Colon (tissue), 2 donors: ENCODE measurements around the gene PTGS1.
"Not testable (repeated sequence)": the region's sequence is repeated elsewhere in the genome, so short reads cannot be mapped to it uniquely, and the experiment has no call there.

Experiments
- FAIRE-seq: peaks from 2 replicates; lab custom pipeline; 2012; peaks lifted over from hg19 to GRCh38; lab: Jason Lieb, UNC
- donor health status: control.
- donor health status: control.

The PTGS1 gene

DNA sequence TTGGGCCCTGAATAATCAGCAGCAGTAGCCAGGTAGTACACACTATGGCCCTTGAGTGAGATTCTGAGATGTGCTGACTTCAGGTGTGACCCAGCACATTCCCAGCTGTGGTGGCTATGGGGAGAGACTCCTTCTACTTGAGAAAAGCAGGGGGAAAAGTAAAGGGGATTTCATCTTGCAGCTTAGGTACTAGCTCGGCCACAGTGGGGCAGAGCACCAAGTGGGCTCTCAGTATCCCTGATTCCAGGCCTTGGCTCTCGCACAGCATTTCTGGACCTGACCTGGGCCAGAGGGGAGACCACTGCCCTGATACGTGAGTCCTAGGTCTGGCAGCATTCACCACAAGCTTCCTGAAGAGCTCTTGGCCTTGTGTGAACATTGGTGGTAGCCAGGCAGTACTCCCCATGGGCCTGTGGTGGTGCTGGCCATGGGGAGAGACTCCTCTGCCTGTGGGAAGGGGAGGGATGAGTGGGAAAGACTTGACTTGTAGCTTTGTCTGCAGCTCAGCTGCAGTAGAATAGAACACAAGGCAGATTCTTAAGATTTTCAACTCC is 27.6 kb downstream of the PTGS1 start:
- FAIRE-seq = no peak

DNA sequence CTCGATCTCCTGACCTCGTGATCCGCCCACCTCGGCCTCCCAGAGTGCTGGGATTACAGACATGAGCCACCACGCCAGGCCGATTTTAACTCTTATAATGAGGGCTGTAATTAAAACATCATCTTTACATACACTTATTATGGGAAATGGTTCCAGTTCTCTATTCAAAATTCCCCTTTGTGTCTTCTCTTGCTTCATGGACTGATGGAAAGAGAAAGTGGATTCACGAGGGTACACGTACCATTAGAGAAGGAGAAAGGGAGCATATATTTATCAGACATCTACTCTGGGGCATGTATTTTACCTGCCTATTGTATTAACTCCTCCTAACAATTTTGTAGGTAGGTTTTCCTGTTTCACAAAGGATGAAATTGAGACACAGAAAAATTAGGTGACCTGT is 31.1 kb downstream of the PTGS1 start:
- FAIRE-seq = no peak

DNA sequence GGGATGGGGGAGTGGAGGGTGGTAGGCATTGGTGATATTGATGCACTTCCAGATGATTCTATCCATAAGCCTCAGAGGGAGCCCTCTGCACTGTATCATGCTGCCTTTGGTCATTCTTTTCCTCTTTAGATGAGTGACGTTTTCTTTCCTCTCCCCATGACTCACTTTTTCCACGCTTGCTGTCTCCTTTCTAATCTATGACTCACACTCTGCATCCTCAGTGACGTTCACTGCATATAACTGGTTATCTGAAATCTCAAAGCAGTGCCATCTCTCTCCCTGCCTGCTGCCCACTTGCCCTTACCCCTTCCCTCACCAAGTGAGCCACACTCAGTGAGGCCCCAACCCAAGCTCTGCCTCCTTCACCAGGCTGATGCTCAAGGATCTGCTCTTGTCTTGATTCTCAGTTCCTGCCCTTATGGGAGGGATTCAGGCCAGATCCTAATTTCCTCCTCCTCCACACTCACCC is 31.6 kb downstream of the PTGS1 start:
- FAIRE-seq = no peak

DNA sequence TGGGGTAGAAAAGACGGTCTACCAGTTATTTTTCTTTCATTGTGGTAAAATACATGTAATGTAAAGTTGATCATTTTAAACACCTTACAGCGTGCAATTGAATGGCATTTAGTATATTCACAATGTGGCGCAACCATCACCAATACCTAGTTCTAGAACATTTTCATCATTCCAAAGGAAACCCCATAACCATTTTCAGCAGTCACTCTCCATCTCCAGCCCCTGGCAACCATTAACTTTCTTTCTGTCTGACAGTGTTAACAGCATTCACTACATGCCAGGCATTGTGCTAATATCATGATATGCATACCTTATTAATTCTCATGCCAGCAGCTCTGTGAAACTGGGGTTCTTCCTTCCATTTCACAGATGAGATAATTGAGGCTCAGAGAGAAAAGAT is 32.0 kb downstream of the PTGS1 start:
- FAIRE-seq = no peak

DNA sequence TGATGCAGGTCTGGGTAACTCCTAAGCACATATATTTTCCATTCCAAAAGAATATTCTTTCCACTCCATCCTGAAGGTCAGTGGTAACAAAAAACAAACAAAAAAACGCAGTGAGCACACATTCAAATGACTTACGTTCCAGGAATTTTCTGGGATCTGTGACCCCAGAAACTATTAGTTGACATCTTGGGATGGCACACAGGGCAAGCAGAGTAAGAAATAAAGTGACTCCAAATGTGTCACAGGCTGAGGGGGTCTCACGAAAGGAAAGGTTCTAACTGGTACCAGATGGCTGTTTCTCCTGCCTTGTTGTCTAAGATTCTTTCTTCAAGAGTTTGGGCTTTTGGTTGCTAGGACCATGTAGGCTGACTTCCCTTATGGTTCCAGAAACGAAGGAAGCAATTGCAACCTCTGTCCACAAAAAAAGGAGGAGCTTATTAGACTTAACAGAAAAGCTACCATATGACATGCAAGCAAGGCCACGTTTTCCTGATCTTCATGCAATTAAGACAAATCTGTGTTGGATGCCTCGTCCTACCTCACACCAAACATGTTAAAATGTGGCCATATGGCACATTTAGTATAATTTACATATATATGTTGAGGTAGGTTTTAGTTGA is 32.7 kb downstream of the PTGS1 start:
- no peak for FAIRE-seq

DNA sequence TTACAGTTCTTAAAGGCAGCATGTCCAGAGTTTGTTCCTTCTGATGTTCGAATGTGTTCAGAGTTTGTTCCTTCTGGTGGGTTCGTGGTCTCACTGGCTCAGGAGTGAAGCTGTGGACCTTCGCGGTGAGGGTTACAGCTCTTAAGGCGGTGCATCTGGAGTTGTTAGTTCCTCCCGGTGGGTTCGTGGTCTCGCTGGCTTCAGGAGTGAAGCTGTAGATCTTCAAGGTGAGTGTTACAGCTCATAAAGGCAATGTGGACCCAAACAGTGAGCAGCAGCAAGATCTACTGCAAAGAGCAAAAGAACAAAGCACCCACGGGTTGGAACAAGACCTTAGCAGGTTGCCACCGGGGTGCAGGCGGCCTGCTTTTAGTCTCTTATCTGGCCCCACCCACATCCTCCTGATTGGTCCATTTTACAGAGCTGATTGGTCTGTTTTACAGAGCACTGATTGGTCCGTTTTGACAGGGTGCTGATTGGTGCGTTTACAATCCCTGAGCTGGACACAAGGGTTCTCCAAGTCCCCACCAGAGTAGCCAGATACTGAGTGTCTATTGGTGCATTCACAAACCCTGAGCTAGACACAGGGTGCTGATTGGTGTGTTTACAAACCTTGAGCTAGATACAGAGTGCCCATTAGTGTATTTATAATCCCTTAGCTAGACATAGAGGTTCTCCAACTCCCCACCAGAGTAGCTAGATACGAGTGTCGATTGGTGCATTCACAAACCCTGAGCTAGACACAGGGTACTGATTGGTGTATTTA is 34.7 kb downstream of the PTGS1 start:
- not testable (repeated sequence) for FAIRE-seq

DNA sequence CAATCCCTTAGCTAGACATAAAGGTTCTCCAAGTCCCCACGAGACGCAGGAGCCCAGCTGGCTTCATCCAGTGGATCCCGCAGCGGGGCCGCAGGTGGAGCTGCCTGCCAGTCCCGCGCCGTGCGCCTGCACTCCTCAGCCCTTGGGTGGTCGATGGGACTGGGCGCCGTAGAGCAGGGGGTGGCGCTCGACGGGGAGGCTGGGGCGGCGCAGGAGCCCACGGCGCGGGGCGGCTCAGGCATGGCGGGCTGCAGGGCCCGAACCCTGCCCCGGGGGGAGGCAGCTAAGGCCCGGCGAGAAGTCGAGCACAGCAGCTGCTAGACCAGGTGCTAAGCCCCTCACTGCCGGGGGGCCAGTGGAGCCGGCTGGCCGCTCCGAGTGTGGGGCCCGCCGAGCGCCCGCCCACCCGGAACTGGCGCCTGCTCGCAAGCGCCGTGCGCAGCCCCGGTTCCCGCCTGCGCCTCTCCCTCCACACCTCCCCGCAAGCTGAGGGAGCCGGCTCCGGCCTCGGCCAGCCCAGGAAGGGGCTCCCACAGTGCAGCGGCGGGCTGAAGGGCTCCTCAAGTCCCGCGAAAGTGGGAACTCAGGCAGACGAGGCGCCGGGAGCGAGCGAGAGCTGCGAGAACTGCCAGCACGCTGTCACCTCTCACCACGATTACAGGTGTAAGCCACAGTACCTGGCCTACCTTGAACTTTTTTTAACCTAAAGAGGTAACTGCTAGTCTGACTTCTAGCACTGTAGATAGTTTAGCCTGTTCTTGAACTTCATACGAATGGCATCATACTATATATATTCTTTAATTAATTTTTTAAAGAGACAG is 35.5 kb downstream of the PTGS1 start:
- no peak for FAIRE-seq

DNA sequence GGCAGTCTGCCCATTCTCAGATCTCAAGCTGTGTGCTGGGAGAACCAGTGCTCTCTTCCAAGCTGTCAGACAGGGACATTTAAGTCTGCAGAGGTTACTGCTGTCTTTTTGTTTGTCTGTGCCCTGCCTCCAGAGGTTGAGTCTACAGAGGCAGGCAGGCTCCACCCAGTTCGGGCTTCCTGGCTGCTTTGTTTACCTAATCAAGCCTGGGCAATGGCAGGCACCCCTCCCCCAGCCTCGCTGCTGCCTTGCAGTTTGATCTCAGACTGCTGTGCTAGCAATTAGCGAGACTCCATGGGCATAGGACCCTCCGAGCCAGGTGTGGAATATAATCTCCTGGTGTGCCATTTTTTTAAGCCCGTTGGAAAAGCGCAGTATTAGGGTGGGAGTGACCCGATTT is 43.3 kb downstream of the PTGS1 start:
- FAIRE-seq = not testable (repeated sequence)

DNA sequence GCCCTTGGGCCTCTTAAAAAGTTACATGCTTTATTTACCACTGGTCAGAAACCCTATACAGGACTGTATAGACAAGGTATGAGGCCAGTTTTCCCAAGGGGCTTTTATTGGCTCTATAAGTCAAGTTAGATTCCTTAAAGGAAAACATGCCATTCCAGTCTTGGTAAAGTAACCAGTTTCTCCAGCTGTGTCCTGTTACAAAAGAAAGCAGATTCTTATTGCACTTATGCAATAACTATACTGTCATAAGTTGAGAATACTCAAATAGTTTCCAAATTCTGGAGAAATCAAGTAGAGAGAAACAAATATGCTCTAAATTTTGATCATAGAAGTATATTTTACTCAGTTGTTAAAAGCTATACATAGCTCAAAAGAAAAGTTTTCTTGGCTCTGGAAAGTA is 47.2 kb downstream of the PTGS1 start:
- FAIRE-seq = no peak

DNA sequence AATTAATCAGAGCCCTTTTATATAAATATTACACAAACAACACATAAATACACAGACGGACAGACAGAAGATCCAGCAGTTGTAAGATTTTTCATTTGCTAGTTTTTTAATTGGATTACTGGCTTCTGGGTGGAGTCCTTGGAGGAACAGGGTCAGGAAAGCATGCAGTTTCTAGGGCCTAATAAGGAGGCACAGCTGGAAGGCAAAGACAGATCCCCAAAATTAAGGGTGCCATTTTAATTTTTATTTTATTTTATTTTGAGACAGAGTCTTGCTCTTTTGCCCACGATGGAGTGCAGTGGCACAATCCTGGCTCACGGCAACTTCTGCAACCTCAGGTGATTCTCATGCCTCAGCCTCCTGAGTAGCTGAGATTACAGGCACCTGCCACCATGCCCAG is 49.5 kb downstream of the PTGS1 start:
- FAIRE-seq = no peak

DNA sequence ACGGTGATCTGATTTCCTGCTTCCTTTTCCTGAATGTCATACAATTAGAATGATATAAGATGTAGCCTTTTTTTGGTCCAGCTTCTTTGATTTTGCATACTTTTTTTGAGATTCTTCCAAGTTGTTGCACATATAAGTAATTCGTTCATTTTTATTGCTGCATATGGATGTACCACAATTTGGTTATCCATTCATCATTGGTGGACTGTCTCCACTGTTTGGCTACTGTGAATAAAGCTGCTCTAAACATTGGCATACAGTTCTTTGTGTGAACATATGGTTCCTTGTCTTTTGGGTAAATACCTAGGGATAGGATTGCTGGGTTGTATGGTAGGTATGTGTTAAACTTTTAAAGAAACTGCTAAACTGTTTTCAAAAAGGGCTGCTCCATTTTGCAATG is 54.3 kb downstream of the PTGS1 start:
- FAIRE-seq = no peak

DNA sequence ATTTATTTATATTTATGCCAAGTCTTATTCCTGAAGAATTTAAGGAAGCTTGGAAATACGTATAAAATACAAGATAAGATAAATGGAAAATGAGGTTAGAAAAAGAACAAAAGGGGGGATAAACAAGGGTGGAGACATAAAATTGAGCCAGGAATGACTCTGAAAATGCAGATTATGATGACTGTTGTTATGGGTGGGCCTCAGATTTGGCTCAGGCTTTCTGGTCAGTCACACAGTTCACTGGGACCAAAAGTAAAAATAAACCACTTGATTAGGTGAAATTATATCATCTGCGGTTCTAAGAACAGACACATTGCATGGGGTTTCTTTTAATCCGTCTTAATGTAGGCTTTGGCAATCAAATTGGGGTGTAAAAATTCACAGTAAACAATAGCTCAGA is 55.9 kb downstream of the PTGS1 start:
- FAIRE-seq = no peak

DNA sequence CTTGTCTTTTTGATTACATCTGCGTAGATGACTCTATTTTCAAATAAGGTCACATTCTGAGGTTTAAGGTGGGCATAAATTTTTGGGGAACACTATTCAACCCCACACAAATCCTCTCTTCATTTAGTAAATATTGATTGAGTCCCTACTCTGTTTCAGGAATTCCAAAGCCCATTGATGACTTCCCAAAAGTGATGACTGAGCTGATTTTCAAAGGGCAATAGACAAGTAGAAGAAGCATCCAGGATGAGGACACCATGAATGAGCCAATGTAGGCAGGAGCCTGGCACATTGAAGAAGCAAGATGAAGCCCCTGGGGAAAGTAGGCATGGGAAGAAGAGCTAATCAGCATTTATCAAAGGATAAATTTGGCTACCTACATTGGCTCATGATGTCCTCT is 71.7 kb downstream of the PTGS1 start:
- no peak for FAIRE-seq

DNA sequence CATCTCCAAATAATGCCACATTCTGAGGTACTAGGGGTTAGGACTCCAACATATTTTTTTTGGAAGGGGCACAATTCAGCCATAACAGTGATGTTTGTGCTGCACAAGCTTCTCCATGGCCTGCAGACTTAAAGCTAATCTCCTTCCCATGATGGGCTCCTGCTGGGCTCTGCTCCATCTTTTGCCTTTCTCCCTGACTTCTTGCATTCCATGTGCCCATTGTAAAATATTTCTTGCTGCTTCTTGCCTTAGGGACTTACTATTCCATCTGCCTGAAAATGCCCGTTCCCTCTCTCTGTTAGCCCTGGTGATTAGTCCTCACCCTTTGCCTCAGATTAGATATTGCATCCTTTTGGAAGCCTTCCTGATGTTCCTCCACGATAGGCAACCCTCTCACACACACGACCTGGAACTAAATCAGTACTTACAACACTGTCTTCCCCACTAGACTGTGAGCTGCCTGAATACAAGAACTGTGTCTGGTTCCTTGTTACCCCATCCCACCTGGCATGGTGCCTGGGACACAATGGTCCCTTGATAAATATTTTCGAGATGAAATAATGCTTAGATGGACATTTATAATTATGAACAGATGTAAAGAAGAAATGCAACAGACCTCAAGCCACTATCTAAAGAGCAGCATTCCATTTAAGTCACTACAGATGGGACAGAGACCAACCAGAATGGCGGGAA is 73.4 kb downstream of the PTGS1 start:
- FAIRE-seq = no peak
